Body of pancreas (tissue), 4 donors: ENCODE measurements around the gene IBA57.

Experiments
- POLR2A ChIP-seq, 3 donors: fragments of 450-650 bp; IDR thresholded peaks; one replicate each; pipeline ENCODE4 v1.6.1; 2016; ENCODE audit warnings: antibody characterized with exemption in 3 of 3, mild to moderate bottlenecking in 2 of 3
- TF ChIP-seq, protein P1 (sequence below), 7 experiments: fragments of 450-650 bp in 4 of 7; fragments of 200-600 bp in 3 of 7; sonication (generic) in 3 of 7; IDR thresholded peaks; one replicate each; pipeline ENCODE4 v1.5.1; 2016 to 2019; ENCODE audit warnings: antibody characterized with exemption in 7 of 7

GRCh38 chr1:228204958-228205357, 39.4 kb downstream of the IBA57 start:
- TF ChIP-seq, protein P1, sequence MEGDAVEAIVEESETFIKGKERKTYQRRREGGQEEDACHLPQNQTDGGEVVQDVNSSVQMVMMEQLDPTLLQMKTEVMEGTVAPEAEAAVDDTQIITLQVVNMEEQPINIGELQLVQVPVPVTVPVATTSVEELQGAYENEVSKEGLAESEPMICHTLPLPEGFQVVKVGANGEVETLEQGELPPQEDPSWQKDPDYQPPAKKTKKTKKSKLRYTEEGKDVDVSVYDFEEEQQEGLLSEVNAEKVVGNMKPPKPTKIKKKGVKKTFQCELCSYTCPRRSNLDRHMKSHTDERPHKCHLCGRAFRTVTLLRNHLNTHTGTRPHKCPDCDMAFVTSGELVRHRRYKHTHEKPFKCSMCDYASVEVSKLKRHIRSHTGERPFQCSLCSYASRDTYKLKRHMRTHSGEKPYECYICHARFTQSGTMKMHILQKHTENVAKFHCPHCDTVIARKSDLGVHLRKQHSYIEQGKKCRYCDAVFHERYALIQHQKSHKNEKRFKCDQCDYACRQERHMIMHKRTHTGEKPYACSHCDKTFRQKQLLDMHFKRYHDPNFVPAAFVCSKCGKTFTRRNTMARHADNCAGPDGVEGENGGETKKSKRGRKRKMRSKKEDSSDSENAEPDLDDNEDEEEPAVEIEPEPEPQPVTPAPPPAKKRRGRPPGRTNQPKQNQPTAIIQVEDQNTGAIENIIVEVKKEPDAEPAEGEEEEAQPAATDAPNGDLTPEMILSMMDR (IDR thresholded peaks at IDR 0.05): no peak
- no peak for TF ChIP-seq POLR2A (IDR thresholded peaks at IDR 0.05)
